ENCODE results near the gene SBNO2. TPM values are rescaled to one million over a fixed set of nuclear protein-coding genes. Genes with fewer than 3 reads are reported as not detected.

SBNO2 gene
- total RNA-seq, 1 donor from 2014 or later = 91.6 TPM

- ATAC-seq (no peak), DNase-seq (no peak)
- Histone ChIP-seq H3K27me3 (ENCODE audit: low read depth) (no peaks in the 10 kb centered on the region), H3K4me3 (no peak overlapping the region), H3K27ac (no peak overlapping the region), H3K36me3 (peaks cover 79% of the 10 kb centered on the region), H3K4me1 (peaks cover 42% of the 10 kb centered on the region), H3K9me3 (no peaks in the 10 kb centered on the region)
- intact Hi-C loops (cut with DNase I) = no loop called here
- no peak for TF ChIP-seq CTCF (IDR thresholded peaks at IDR 0.05)
Observed at GRCh38 chr19:1109032-1109551, 65.0 kb downstream of the SBNO2 start.

- no peak overlapping the region for H3K27ac ChIP-seq
- no peaks in the 10 kb centered on the region for H3K27me3 ChIP-seq (ENCODE audit: low read depth)
- no peak for ATAC-seq
- TF ChIP-seq CTCF (IDR thresholded peaks at IDR 0.05) = no peak
- intact Hi-C loops (cut with DNase I) = no loop called here
- no peaks in the 10 kb centered on the region for H3K9me3 ChIP-seq
- H3K4me1 ChIP-seq = peaks cover 36% of the 10 kb centered on the region
- H3K4me3 ChIP-seq = no peak overlapping the region
- no peak for DNase-seq
- peaks cover 73% of the 10 kb centered on the region for H3K36me3 ChIP-seq
Observed at GRCh38 chr19:1108291-1109031, 65.6 kb downstream of the SBNO2 start.

- no peak for TF ChIP-seq CTCF (IDR thresholded peaks at IDR 0.05)
- no peaks in the 10 kb centered on the region for H3K9me3 ChIP-seq
- intact Hi-C loops (cut with DNase I) = no loop called here
- no peaks in the 10 kb centered on the region for H3K27me3 ChIP-seq (ENCODE audit: low read depth)
- peaks cover 36% of the 10 kb centered on the region for H3K4me1 ChIP-seq
- DNase-seq = no peak
- no peak overlapping the region for H3K27ac ChIP-seq
- H3K4me3 ChIP-seq = no peak overlapping the region
- no peak for ATAC-seq
- peaks cover 68% of the 10 kb centered on the region for H3K36me3 ChIP-seq
Observed at GRCh38 chr19:1107661-1108261, 66.3 kb downstream of the SBNO2 start.

GRCh38 chr19:1106841-1107660 lies 67.0 kb downstream of the SBNO2 start:
- Histone ChIP-seq H3K27me3 (ENCODE audit: low read depth) (no peaks in the 10 kb centered on the region), H3K4me3 (no peak overlapping the region), H3K36me3 (peaks cover 61% of the 10 kb centered on the region), H3K9me3 (no peaks in the 10 kb centered on the region), H3K27ac (no peak overlapping the region), H3K4me1 (peaks cover 36% of the 10 kb centered on the region)
- DNase-seq (no peak), ATAC-seq (no peak)
- TF ChIP-seq CTCF (IDR thresholded peaks at IDR 0.05) = no peak
- intact Hi-C loops (cut with DNase I) = no loop called here
